ENCODE results near the gene PDLIM4.

The PDLIM4 gene

DNA sequence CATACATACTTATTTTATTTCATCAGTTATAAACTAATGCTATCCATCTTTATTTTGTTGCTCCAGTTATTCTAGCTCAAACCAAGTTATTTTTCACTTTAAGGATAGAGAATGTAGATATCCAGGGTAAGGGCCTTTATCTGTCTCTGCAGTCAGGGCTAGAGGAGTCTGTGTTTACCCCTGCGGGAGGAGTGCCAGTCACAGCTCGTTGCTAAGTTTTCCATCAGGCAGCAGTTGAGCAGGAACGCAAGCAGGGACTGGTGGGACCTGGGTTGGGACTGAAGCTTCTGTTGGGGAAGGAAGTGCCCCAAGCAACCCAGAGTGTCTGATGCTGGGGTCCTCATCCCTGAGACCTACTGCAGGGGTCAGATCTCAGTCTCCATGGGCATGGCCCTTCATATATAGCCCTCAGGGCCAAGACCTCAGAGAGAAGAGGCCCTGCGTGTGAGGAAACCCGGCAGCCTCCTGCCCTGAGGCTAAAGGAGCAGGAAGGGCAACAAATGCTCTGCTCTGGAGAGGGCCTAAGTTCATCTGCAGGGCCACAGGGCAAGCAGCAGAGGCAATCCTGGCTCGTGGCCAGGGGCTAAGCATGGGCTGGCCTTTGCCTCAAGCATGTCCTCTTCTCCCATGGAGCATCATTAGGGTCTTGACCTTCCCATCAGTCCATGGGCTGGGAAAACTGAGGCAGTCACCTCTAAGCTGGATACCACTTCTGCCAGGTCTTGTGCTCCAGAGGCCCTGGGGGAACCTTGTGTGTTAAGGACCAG lies 43.3 kb downstream of the PDLIM4 start:
- Histone ChIP-seq H3K4me1 (ENCODE audit: control insufficient read depth, insufficient read depth, low read length) (no peaks in the 10 kb centered on the region), H3K27ac (ENCODE audit: low read depth, low read length) (no peak overlapping the region), H3K9ac (ENCODE audit: low read depth, low read length) (no peak overlapping the region), H3K9me3 (ENCODE audit: control insufficient read depth, insufficient read depth, low read length) (no peaks in the 10 kb centered on the region), H3K36me3 (ENCODE audit: control insufficient read depth, insufficient read depth, low read length) (no peaks in the 10 kb centered on the region), H3K4me3 (ENCODE audit: low read depth, low read length) (no peak overlapping the region), H3K27me3 (ENCODE audit: control insufficient read depth, insufficient read depth, low read length) (peaks cover 9% of the 10 kb centered on the region)

DNA sequence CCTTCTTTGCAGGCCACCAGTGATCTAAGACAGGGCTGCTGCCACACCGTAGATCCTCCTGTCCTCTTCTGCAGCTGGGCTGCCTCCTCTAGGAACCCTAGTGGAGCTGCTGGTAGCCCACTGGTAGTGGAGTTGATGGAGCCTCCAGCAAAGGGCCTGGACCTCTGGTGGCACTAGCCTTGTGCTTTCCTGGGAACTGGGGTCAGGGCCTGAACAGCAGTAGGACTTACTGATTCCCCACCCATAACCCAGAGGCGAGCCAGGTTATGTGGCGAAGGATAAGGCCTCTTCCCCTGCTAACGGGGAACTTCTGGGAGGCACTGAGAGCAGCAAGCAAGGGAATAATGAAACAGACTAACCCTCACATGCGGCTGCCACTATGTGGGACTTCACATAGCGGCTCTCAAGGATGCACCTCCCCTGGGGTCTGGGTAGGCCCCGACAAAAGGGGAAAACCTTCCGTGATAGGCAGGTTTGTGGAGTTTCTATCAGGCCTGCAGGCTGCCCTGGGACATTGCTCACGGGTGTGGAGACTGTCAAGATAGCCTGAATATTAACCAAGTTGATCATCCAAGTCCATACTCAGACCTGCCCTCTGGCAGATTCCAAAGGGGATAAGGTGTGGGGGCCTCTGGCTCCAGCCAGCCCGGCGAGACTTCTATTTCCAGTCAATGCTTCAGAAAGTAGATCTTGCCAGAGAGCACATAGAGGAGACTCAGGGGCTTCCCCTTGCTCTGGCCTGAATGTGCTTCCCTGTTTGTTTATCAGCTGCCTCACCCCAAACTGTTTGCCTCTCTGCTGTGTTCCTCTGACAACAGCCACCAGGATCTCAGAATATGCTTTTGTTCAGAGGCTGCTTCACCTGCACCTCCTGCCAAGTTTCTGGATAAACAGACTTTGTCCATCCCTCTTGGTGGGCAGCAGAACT lies 44.1 kb downstream of the PDLIM4 start:
- Histone ChIP-seq H3K9me3 (ENCODE audit: control insufficient read depth, insufficient read depth, low read length) (no peaks in the 10 kb centered on the region), H3K27ac (ENCODE audit: low read depth, low read length) (no peak overlapping the region), H3K4me1 (ENCODE audit: control insufficient read depth, insufficient read depth, low read length) (no peaks in the 10 kb centered on the region), H3K27me3 (ENCODE audit: control insufficient read depth, insufficient read depth, low read length) (0 out of 2 replicates have a peak, but pooled peaks cover under 1% of the 10 kb centered on the region), H3K36me3 (ENCODE audit: control insufficient read depth, insufficient read depth, low read length) (no peaks in the 10 kb centered on the region), H3K4me3 (ENCODE audit: low read depth, low read length) (no peak overlapping the region), H3K9ac (ENCODE audit: low read depth, low read length) (no peak overlapping the region)

DNA sequence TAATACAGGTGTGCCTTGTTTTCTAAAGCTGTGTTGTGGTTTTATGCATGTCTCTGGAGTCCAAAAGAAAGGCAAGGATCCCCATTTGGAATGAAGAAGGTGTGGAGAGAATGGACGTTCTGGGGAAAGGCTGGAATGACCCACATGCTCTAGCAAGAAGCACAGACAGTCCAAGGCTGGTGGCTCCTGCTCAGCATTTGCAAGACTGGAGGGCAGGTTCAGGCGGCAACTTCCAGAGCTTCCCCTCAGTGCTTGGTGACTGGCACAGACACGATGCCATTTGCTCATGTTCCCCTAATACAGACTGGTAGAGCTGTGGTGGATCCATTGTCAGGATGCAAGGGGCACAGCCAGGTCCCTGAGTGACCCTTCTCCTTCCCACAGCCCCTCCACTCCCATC lies 44.9 kb downstream of the PDLIM4 start:
- no peak overlapping the region for H3K27ac ChIP-seq (ENCODE audit: low read depth, low read length)
- H3K27me3 ChIP-seq (ENCODE audit: control insufficient read depth, insufficient read depth, low read length): no peaks in the 10 kb centered on the region
- H3K4me1 ChIP-seq (ENCODE audit: control insufficient read depth, insufficient read depth, low read length): no peaks in the 10 kb centered on the region
- H3K36me3 ChIP-seq (ENCODE audit: control insufficient read depth, insufficient read depth, low read length): no peaks in the 10 kb centered on the region
- no peak overlapping the region for H3K9ac ChIP-seq (ENCODE audit: low read depth, low read length)
- no peaks in the 10 kb centered on the region for H3K9me3 ChIP-seq (ENCODE audit: control insufficient read depth, insufficient read depth, low read length)
- no peak overlapping the region for H3K4me3 ChIP-seq (ENCODE audit: low read depth, low read length)

DNA sequence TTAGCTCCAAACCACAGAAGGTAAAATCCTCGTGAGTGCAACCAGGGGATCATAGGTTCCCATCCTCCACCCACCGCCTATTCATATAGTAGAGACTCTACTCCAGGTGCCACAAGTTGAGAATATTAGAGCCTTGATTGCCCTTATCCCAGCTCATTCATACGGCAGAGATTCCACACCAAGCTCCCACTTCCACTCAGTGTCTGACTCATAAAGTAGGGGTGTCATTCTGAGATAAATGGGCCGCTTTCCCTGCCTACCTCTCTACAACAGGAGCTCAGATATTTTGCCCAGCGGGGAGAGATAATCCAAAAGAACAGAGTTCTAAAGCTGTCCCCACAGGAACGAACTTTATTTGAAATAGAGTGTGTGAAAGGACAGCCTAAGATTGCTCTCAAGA lies 46.1 kb downstream of the PDLIM4 start:
- no peak overlapping the region for H3K27ac ChIP-seq (ENCODE audit: low read depth, low read length)
- no peaks in the 10 kb centered on the region for H3K9me3 ChIP-seq (ENCODE audit: control insufficient read depth, insufficient read depth, low read length)
- H3K4me3 ChIP-seq (ENCODE audit: low read depth, low read length): no peak overlapping the region
- no peak overlapping the region for H3K9ac ChIP-seq (ENCODE audit: low read depth, low read length)
- no peaks in the 10 kb centered on the region for H3K27me3 ChIP-seq (ENCODE audit: control insufficient read depth, insufficient read depth, low read length)
- H3K4me1 ChIP-seq (ENCODE audit: control insufficient read depth, insufficient read depth, low read length): no peaks in the 10 kb centered on the region
- no peaks in the 10 kb centered on the region for H3K36me3 ChIP-seq (ENCODE audit: control insufficient read depth, insufficient read depth, low read length)

DNA sequence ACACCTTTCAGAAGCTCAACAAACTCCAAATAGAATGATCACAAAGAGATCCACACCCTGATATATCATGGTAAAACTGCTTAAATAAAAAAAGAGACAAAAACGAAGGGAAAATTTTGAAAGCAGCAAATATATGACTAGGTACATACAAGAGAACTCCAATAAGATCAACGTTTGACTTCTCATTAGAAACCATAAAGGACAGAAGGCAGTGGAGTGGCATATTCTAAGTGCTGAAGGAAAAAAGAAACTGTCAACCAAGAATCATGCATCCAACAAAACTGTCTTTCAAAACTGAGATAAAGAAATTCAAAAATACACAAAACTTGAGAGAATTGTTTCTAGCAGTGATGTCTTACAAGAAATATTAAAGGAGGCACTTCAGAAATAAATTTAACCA lies 47.9 kb downstream of the PDLIM4 start:
- Histone ChIP-seq H3K4me1 (ENCODE audit: control insufficient read depth, insufficient read depth, low read length) (no peaks in the 10 kb centered on the region), H3K4me3 (ENCODE audit: low read depth, low read length) (no peak overlapping the region), H3K36me3 (ENCODE audit: control insufficient read depth, insufficient read depth, low read length) (no peaks in the 10 kb centered on the region), H3K9me3 (ENCODE audit: control insufficient read depth, insufficient read depth, low read length) (no peaks in the 10 kb centered on the region), H3K27ac (ENCODE audit: low read depth, low read length) (no peak overlapping the region), H3K9ac (ENCODE audit: low read depth, low read length) (no peak overlapping the region), H3K27me3 (ENCODE audit: control insufficient read depth, insufficient read depth, low read length) (no peaks in the 10 kb centered on the region)

DNA sequence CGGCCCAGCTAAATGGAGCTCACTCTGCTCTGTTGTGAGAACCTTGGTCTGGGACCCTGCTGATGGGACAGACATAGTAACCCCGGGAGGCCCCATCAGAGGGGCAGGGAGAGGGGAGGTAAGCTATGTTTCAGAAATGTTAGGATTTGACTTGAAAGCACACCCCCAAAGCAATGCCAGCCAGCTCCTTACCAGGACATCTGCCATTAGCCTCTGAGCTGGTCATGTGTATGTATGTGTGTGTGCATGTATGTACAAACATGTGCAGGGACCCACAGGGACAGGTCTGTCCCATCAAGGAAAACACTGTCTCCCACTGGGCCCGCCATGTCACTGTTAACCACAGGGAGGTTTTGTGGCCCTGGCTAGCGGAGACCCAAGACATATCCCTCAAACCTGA lies 51.2 kb downstream of the PDLIM4 start:
- Histone ChIP-seq H3K9ac (ENCODE audit: low read depth, low read length) (no peak overlapping the region), H3K27me3 (ENCODE audit: control insufficient read depth, insufficient read depth, low read length) (no peaks in the 10 kb centered on the region), H3K4me1 (ENCODE audit: control insufficient read depth, insufficient read depth, low read length) (no peaks in the 10 kb centered on the region), H3K27ac (ENCODE audit: low read depth, low read length) (no peak overlapping the region), H3K36me3 (ENCODE audit: control insufficient read depth, insufficient read depth, low read length) (no peaks in the 10 kb centered on the region), H3K4me3 (ENCODE audit: low read depth, low read length) (no peak overlapping the region), H3K9me3 (ENCODE audit: control insufficient read depth, insufficient read depth, low read length) (no peaks in the 10 kb centered on the region)

DNA sequence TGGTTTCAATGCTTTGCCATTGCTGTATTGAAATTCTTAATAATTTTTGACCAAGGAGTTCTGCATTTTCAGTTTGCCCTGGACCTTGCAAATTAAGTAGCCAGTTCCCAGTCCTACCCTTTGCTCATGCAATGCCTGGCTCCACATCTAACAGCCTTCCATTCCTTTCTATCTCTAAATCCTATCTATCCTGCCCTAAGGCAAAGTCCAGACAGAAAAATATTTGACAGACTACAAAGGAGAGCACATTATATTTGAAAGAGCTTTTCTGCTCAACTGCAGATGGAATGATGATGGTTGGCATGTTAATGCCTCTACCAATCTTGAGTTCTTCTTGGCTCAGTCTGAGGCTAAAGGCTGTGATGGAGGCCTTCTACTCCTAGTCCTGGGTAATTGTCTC lies 52.2 kb downstream of the PDLIM4 start:
- Histone ChIP-seq H3K4me3 (ENCODE audit: low read depth, low read length) (no peak overlapping the region), H3K27me3 (ENCODE audit: control insufficient read depth, insufficient read depth, low read length) (no peaks in the 10 kb centered on the region), H3K27ac (ENCODE audit: low read depth, low read length) (no peak overlapping the region), H3K9me3 (ENCODE audit: control insufficient read depth, insufficient read depth, low read length) (no peaks in the 10 kb centered on the region), H3K9ac (ENCODE audit: low read depth, low read length) (no peak overlapping the region), H3K36me3 (ENCODE audit: control insufficient read depth, insufficient read depth, low read length) (no peaks in the 10 kb centered on the region), H3K4me1 (ENCODE audit: control insufficient read depth, insufficient read depth, low read length) (no peaks in the 10 kb centered on the region)

DNA sequence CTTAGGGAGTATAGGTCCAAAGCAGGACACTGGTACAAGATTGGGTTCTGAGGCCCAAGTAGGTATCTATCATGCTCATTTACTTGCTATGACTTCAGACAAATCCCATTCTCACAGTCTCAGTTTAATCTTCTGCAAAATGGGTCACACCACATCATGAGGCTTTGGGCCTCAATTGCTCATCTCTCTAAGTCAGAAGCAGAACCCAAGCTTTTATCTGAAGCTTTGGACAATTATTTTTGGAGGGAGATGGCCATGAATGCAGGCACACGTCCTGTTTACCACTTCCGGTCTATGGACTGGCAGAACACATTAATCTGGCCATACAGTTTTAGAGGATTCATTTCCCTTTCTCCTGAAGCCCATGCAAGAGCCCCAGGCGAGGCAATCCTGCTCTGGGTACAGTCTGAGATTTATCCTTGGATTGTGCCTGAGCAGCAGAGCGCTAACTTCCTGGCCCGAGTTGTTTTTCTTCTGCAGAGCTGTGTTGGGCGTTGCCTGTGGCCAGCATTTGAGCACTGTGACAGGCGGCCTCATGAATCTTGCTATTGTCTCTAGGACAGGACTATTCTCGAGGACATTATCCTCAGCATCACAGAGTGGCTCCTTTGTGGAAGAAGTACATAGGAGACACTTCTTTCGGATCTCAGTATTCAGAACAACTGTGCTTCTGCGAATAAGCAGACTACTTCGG lies 52.8 kb downstream of the PDLIM4 start:
- Histone ChIP-seq H3K27ac (ENCODE audit: low read depth, low read length) (no peak overlapping the region), H3K36me3 (ENCODE audit: control insufficient read depth, insufficient read depth, low read length) (no peaks in the 10 kb centered on the region), H3K9ac (ENCODE audit: low read depth, low read length) (no peak overlapping the region)

DNA sequence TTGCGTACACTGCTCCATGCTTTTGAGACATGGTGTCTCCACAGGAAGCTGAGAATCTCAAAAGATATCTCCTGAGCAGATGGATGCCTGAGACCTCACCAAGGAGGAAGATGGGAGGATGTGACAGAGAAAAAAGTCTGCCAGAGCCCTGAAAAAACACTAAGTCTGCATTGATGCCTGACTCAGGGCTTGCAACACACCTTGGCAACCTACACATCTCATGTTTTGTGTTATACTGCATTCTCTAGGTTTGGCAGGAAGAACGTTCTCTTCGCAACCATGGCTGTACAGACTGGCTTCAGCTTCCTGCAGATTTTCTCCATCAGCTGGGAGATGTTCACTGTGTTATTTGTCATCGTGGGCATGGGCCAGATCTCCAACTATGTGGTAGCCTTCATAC lies 55.9 kb downstream of the PDLIM4 start:
- H3K27ac ChIP-seq (ENCODE audit: low read depth, low read length): no peak overlapping the region
- H3K4me1 ChIP-seq (ENCODE audit: control insufficient read depth, insufficient read depth, low read length): no peaks in the 10 kb centered on the region
- H3K9me3 ChIP-seq (ENCODE audit: control insufficient read depth, insufficient read depth, low read length): no peaks in the 10 kb centered on the region
- no peaks in the 10 kb centered on the region for H3K36me3 ChIP-seq (ENCODE audit: control insufficient read depth, insufficient read depth, low read length)
- no peak overlapping the region for H3K4me3 ChIP-seq (ENCODE audit: low read depth, low read length)
- H3K27me3 ChIP-seq (ENCODE audit: control insufficient read depth, insufficient read depth, low read length): no peaks in the 10 kb centered on the region
- H3K9ac ChIP-seq (ENCODE audit: low read depth, low read length): no peak overlapping the region

More for the DNA sequence above, 52.8 kb downstream of the PDLIM4 start:
- H3K4me3 ChIP-seq (ENCODE audit: low read depth, low read length): no peak overlapping the region
- no peaks in the 10 kb centered on the region for H3K27me3 ChIP-seq (ENCODE audit: control insufficient read depth, insufficient read depth, low read length)
- H3K9me3 ChIP-seq (ENCODE audit: control insufficient read depth, insufficient read depth, low read length): no peaks in the 10 kb centered on the region
- H3K4me1 ChIP-seq (ENCODE audit: control insufficient read depth, insufficient read depth, low read length): no peaks in the 10 kb centered on the region

DNA sequence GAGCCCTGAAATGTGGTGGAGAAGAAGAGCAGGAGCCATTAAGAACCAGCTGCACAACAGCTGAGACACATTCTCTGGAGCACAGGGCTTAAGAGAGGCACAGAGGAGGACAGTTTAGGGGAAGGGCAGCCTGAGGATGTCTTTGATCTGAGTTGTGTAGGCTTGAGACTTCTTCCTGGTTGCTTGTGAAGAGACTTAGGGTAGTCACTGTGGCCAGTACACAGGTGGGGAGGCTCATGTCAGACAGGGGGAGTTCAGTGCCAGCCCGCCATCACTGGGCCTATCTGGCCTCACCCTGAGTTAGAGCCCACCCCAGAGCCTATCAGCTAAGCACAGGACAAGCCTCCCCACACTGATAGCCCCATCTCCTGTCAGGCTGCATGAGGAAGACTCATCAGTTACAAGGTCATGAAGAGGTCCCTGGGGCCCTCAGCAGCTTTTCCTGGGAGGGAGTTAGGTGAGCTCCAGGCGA lies 56.5 kb downstream of the PDLIM4 start:
- no peaks in the 10 kb centered on the region for H3K36me3 ChIP-seq (ENCODE audit: control insufficient read depth, insufficient read depth, low read length)
- H3K4me1 ChIP-seq (ENCODE audit: control insufficient read depth, insufficient read depth, low read length): no peaks in the 10 kb centered on the region
- H3K4me3 ChIP-seq (ENCODE audit: low read depth, low read length): no peak overlapping the region
- no peaks in the 10 kb centered on the region for H3K27me3 ChIP-seq (ENCODE audit: control insufficient read depth, insufficient read depth, low read length)
- no peaks in the 10 kb centered on the region for H3K9me3 ChIP-seq (ENCODE audit: control insufficient read depth, insufficient read depth, low read length)
- no peak overlapping the region for H3K9ac ChIP-seq (ENCODE audit: low read depth, low read length)
- H3K27ac ChIP-seq (ENCODE audit: low read depth, low read length): no peak overlapping the region

All from HUES48 (cell line).